MCF 10A (cell line): Measurements from ENCODE around the gene MND1. TPM values are rescaled to one million over a fixed set of nuclear protein-coding genes. Genes with fewer than 3 reads are reported as not detected.

ENCODE experiments used
- BruUV-seq: library from RNA; stranded (reverse); fragments of 400-500 nt; replicated peaks from 2 replicates; lab custom pipeline; 2021; lab: Mats Ljungman, UMichigan
- CTCF ChIA-PET: fragments of 300-600 bp; sonication (Branson Sonifier 250); formaldehyde crosslinking; extraction: SDS; loops from one replicate; lab custom pipeline; 2021; ENCODE audit warnings: antibody characterized with exemption, inconsistent platforms; lab: Yijun Ruan, JAX
- POLR2A ChIA-PET: fragments of 300-600, 350-650 bp; sonication (Branson Sonifier 250); formaldehyde crosslinking; extraction: SDS; loops from one replicate; lab custom pipeline; 2020; ENCODE audit warnings: antibody characterized with exemption, inconsistent platforms; lab: Yijun Ruan, JAX
- DNase-seq: peaks from one replicate; pipeline ENCODE4 v3.0.0-alpha.2; 2018; ENCODE audit not compliant: unreplicated experiment
- H3K27ac Mint-ChIP-seq: one replicate; pipeline ENCODE4 v1.8.0; 2022; ENCODE audit warnings: mild to moderate bottlenecking, low read depth, mixed read lengths; ENCODE audit not compliant: unreplicated experiment
- H3K27me3 Mint-ChIP-seq: one replicate; pipeline ENCODE4 v1.8.0; 2022; ENCODE audit warnings: mixed read lengths; ENCODE audit not compliant: insufficient read depth, unreplicated experiment
- H3K36me3 Mint-ChIP-seq: one replicate; pipeline ENCODE4 v1.8.0; 2022; ENCODE audit warnings: mild to moderate bottlenecking, moderate library complexity, mixed read lengths; ENCODE audit not compliant: insufficient read depth, unreplicated experiment
- H3K4me1 Mint-ChIP-seq: one replicate; pipeline ENCODE4 v1.8.0; 2022; ENCODE audit warnings: mixed read lengths; ENCODE audit not compliant: insufficient read depth, unreplicated experiment
- H3K4me3 Mint-ChIP-seq: one replicate; pipeline ENCODE4 v1.8.0; 2022; ENCODE audit warnings: mild to moderate bottlenecking, moderate library complexity, mixed read lengths; ENCODE audit not compliant: unreplicated experiment
- H3K9me3 Mint-ChIP-seq: one replicate; pipeline ENCODE4 v1.8.0; 2022; ENCODE audit warnings: mixed read lengths; ENCODE audit not compliant: unreplicated experiment
- CTCF ChIP-seq: fragments of 200-600 bp; IDR thresholded peaks from one replicate; pipeline ENCODE4 v1.8.0; 2022; ENCODE audit warnings: antibody characterized with exemption, mild to moderate bottlenecking; ENCODE audit not compliant: unreplicated experiment
- intact Hi-C: fragments of 100-400 bp; cut with micrococcal nuclease; formaldehyde crosslinking; loops from 2 replicates; pipeline ENCODE4 v1.14.1; 2022
- total RNA-seq: library from RNA; stranded (reverse); gene quantifications from 2 replicates; pipeline ENCODE4 v1.2.3, GENCODE V29; 2022

MND1 gene
- total RNA-seq, 1 experiment from 2014 or later: 9.7 TPM

GRCh38 chr4:153375303-153375702, 30.8 kb downstream of the MND1 start:
- Mint-ChIP-seq H3K4me3 (no peak overlapping the region), H3K4me1 (no peaks in the 10 kb centered on the region), H3K36me3 (peaks cover 20% of the 10 kb centered on the region), H3K27ac (no peak overlapping the region), H3K27me3 (no peaks in the 10 kb centered on the region), H3K9me3 (no peaks in the 10 kb centered on the region)
- ChIA-PET CTCF (interaction anchor here (0.6 to 1.5 kb wide), 4 partner anchors 13 to 248 kb away, joined by 3 to 4 read pairs (median 4); partner anchors contain the start of gene TMEM131L), POLR2A (no interaction called here)
- no peak for DNase-seq
- no TSS peak for BruUV-seq
- intact Hi-C loops: no loop called here
- TF ChIP-seq CTCF: no peak

- Mint-ChIP-seq H3K36me3 (peaks cover 5% of the 10 kb centered on the region), H3K4me3 (no peak overlapping the region), H3K27me3 (no peaks in the 10 kb centered on the region), H3K27ac (no peak overlapping the region), H3K4me1 (no peaks in the 10 kb centered on the region), H3K9me3 (no peaks in the 10 kb centered on the region)
- CTCF ChIA-PET: interaction anchor here (0.9 kb wide), 1 partner anchor 10 kb away, joined by 3 read pairs; no protein-coding TSS in a partner anchor
- TF ChIP-seq CTCF: no peak
- no TSS peak for BruUV-seq
- no peak for DNase-seq
- intact Hi-C loops: no loop called here
- POLR2A ChIA-PET: interaction anchor here (0.9 to 2.0 kb wide), 2 partner anchors 10 to 34 kb away, joined by 4 to 7 read pairs; no protein-coding TSS in a partner anchor
These were observed 38.6 kb downstream of the MND1 start for GRCh38 chr4:153383131-153383530.

- peaks cover under 1% of the 10 kb centered on the region for H3K36me3 Mint-ChIP-seq
- intact Hi-C loops: no loop called here
- BruUV-seq: no TSS peak
- no peaks in the 10 kb centered on the region for H3K27me3 Mint-ChIP-seq
- no peak for DNase-seq
- no peak overlapping the region for H3K4me3 Mint-ChIP-seq
- ChIA-PET CTCF (interaction anchor here (0.6 kb wide), 1 partner anchor 15 kb away, joined by 4 read pairs; no protein-coding TSS in a partner anchor), POLR2A (interaction anchor here (0.9 to 2.0 kb wide), 2 partner anchors 9 to 14 kb away, joined by 4 to 7 read pairs; no protein-coding TSS in a partner anchor)
- no peaks in the 10 kb centered on the region for H3K9me3 Mint-ChIP-seq
- no peak for TF ChIP-seq CTCF
- H3K27ac Mint-ChIP-seq: no peak overlapping the region
- no peaks in the 10 kb centered on the region for H3K4me1 Mint-ChIP-seq
These were observed 39.7 kb downstream of the MND1 start for GRCh38 chr4:153384160-153384559.

- no peaks in the 10 kb centered on the region for H3K9me3 Mint-ChIP-seq
- H3K27ac Mint-ChIP-seq: no peak overlapping the region
- intact Hi-C loops: no loop called here
- TF ChIP-seq CTCF: no peak
- no peaks in the 10 kb centered on the region for H3K27me3 Mint-ChIP-seq
- BruUV-seq: no TSS peak
- H3K4me1 Mint-ChIP-seq: no peaks in the 10 kb centered on the region
- no peak overlapping the region for H3K4me3 Mint-ChIP-seq
- H3K36me3 Mint-ChIP-seq: no peaks in the 10 kb centered on the region
- CTCF ChIA-PET: interaction anchor here (0.6 to 1.1 kb wide), 3 partner anchors 47 to 1163 kb away, joined by 3 to 5 read pairs (median 5); no protein-coding TSS in a partner anchor
- DNase-seq: no peak
- POLR2A ChIA-PET: no interaction called here
These were observed 41.3 kb downstream of the MND1 start for GRCh38 chr4:153385784-153386183.
